Stimulated activated CD4-positive, alpha-beta T cell treated with anti-CD3 and anti-CD28 coated beads, Interleukin-2, amount 100 ng/mL, for 4 hours (primary cell): ENCODE data around the gene KIF17.
"Not testable (repeated sequence)": the region's sequence is repeated elsewhere in the genome, so short reads cannot be mapped to it uniquely, and the experiment has no call there.

Experiments used
- DNase-seq: peaks from one replicate; pipeline ENCODE4 v3.0.0-alpha.2; 2020; ENCODE audit warnings: low read depth

Gene KIF17

DNA sequence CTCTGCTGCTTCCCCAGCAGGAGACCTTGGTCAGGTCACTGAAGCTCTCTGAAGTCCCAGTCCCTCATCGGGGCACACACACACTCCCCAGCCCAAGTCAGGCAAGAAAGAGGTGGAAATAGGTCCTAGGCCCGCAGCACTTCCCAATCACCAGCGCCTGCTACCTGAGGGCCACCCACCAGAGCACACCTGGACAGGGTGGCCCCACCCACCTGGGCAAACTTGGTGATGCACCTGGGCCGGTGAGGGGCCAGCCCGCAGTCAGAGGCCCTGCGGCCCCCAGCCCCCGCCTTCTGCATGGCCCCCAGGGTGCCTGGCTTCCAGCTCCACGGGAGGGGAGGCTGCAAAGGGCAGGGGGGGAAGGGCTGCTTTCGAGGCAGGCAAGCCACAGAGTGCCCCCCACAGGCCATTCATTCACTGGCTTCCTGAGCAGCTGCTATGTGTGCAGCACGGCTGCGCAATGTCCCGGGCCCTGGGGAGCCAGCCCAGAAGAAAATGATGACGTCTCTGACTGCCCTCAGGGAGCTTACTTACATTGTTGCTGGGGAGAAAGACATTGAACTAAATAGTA is 10.0 kb upstream of the KIF17 start:
- DNase-seq: no peak

DNA sequence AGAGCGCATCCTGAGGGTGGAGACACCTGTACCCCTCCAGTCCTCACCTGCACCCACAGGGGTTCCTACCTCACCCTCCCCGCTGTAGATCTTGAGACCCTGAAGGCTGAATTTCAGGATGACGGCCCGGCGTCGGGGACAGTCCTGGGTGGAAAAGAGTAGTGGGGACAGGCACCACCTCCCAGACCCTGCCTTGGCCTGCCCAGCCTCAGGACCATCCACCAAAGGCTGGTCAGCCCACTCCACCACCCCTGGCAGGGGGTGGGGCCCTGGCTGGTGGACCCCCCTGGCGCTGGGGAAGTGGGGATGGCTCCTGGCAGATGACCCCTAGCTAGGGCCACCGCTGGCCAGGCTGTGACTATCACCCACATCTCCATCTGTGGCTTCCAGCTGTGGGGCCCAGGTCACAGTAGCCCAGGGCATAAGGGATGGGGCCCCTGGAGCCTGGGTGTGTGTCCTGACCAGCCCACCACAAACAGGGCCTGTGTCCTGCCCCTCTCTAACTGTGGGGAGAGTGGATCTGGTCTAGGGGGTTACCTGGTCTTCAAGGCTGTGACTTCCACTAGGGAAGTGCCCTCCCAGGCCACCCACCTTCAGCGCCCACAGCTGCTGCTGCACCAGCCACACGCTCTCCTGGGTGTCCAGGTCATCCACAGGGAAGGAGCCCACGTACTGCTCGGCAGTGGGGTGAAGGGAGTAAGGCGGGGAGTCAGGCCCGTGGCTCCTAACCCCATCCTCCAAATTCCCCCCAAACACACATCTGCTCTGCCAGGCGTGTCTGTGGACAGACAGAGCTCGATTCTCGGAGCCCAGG is 9.3 kb upstream of the KIF17 start:
- DNase-seq: no peak

DNA sequence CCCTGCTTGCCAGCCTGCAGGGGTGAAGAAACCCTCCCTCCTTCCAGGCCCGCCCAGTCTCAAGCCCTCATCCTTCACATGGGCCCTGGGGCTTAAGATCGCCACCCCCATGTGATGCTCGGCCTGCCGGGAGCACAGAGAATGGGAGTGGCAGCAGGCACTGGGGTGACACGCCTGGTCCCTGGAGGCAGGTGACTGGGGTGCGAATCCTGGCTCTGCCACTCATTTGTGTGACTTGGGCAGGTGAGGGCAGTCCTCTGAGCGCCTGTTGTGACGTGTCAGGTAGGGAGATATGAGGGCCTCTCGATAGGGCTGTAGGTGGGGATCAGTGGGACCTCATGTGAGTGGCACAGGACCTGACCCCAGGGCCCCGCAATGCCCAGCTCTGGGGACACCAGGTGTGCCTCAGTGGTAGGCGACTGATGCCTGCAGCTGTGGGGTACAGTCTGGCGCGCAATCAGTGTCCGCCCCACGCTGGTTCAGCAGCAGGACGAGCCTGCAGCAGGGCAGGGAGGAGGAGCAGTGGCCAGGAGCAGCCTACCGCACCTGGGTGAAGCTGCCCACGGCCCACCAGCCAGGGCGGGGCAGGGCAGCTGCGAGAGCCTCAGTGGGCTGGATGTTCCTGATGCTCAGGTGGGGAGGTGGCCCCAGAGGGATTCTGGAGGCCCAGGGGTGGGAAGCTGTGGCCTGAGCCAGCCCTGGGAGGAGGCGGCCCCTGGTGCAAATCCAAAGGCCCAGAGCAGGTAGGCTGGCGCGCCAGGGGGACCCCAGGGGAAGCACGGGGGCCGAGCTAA is 8.5 kb upstream of the KIF17 start:
- no peak for DNase-seq

DNA sequence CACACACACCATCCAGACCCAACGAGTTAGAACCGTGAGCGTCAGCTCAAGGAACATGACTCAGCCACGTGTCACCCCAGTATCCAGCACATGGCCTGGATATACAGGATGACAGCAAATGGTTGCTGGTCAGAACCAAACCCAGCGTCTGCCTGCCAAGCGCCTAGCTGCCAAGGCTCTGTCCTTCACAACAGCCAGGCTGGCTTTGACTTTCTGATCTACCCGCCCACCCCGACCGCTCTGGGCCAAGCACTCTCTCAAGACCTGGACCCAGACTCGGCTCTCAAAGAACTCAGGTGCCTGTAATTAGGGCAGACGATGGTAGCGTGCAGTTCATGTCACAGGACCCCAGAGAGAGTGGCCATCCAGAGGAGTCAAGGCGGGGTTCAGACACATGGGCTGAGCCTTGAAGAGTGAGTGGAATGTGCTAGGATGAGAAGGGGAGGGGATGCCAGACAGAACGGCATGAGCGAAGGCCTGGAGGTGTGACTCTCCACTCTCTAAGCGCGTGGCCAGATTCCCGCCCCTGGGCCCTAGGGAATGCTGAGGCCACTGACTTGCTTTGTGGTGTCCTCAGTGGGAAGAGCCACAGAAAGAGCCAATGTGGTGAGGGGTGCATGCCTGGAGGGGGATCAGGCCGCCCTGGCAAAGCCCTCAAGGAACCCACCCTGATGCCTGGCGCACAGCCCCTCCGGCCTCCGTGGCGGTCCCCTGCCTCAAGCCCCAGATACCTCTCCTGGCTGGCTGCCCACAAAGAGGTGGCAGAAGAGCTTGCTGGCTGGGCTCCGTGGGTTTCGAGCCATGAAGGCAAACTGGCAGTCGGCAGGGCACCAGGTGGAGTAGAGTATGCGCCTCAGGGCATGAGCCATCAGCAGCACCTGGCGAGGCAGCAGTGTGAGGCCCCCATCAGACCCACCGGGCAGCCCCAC is 7.6 kb upstream of the KIF17 start:
- no peak for DNase-seq

DNA sequence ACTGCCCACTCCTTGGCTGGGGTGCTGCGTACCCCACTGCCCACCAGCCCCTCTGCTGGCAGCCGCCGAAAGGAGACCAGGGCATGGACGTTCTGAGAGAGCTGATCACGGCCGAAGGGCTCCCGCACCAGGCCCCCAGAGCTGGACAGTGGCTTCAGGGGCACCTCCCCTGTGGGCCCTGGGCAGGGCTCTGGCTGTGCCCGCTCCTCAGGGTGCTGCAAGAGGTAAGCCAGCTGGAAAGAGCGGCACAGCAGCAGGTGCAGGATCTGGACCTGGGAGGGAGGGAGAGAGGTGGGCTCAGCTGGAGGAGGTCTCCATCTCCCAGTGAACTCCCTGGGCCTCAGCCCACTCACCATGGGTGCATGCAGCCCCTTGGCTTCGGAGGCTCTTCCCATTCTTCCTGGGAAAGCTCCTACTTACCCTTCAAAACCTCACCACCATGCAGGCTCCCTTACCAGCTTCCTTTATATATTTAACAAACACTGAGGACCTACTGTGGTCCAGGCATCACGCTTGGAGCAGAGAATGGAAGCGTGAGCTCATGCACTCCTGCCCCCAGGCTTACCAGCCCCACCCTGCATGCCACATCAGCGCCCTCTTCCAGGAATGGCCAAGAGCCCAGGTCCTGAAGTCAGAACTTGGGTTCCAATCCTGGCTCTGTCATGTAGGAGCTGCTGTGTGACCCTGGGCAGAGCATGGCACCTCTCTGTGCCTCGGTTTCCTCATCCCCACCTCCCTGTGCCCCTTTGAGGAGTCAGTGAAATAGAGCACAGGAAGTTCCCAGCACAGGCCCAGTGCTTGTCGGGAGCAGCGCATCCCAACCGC is 6.8 kb upstream of the KIF17 start:
- no peak for DNase-seq

DNA sequence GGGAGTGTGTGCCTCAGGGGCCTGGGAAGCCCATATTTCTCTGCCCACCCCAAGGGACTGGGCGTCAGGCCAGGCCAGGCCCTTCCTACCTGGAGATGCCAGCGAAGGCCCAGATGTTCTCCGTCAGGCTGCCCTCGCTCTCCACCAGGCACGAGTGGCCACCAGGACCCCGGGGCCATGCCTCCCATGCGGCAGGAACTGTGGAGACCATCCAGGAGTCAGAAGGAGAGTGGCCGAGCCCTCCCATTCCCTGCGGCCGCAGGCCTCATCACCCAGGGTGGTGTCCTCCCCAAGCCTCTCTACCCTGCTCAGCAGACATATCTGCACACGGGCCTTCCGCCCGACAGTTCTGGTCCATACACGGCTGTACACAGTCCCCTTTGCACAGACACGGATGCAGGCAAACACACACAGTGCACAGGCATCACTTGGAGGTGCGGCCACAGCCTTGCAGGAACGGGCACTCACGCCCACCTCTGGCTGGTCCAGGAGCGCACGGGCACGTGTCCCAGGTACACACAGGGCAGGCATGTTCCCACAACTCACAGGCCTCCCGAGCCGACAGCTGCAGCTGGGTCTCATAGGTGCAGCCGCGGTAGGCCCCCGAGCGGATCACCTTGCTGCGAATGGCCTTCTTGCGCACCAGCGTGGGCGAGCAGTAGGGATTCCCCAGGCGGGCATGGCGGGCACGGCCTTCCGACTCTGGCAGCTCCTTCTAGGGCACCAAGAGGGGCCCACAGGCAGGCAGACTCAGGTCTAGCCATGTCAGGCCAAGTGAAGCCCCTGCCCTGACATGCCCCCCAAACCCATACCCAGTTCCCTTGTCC is 5.9 kb upstream of the KIF17 start:
- no peak for DNase-seq

DNA sequence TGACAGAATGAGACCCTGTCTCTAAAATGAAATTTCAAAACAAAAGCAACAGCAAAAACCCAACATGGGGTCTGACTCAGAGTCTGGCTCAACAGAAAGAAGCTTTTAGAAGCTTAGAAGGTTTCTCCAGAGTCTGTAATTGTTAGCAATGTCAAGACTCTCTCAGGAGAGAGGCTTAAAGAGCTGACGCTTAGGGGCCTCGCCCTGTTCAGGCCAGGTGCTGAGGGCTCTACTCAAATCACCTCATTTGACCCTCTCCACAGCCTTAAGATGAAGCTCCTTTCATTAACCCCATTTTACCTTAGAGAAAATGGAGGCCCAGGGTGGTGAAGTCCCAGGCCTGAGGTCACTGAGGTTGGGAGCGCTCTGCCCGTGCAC is 5.3 kb upstream of the KIF17 start:
- no peak for DNase-seq

DNA sequence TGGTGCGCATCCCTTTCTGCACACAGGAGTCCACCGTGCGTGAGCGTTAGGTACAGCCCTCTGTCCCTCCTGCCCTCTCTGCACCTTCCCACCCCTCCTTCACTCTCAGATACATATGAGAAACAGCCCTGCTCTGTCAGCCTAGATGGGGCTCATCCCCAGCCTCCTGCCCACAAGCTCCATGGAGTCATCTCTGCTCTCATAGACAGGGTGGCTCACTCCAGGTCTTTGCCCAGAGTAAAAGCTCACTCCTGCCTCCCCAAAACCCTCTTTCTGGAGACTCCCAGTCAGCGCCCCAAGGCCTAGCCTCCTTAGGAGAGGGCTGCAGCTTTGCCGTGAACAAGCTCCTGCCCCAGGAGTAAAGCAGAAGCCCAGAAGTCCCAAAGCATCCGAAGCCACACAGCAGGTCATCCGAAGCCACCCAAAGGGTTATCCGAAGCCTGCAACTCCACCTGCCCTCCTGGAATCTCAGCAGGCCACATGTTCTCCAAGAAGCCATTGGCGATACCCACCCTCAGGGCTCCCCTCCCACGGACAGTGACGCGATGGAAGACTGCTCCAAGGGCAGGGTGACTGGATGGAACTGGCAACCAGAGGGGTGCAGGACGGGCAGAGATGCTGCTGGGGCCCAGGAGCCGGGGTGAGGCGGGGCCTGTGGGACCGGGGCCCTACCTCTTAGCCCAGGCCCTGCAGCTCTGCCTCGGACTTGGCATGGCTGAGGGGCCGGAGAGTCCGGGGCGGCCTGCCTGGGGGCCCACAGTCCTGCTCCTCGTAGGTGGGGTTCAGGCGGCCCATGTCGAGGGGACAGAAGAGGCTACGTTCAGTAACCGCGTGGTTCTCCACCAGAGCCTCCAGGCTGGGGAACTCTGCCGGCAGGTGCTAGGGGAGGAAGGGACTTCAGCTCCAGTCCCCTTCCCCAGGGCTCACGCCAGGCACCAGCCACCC is 3.6 kb upstream of the KIF17 start:
- DNase-seq: no peak

DNA sequence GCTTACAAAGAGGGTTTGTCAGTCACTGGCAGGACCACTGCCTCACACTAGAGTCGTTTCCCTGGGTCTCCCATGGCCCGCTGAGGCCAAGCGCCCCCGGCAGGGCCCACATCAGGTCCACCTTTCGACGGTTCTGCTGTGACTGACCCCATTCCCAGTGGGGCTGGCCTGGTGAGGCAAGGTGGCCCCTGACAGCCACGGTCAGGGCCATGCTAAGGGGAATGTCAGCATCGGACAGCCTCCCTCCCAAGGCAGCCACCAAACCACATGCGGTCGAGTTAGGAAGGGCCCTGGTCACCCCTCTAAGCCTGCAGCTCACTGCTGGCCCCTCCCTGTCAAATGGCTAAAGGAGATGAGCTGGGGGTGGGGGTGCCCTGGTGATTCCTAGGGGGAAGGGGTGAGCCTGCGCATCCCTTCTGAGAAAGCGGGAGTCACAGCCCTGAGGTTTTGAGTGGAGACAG is 2.9 kb upstream of the KIF17 start:
- no peak for DNase-seq

DNA sequence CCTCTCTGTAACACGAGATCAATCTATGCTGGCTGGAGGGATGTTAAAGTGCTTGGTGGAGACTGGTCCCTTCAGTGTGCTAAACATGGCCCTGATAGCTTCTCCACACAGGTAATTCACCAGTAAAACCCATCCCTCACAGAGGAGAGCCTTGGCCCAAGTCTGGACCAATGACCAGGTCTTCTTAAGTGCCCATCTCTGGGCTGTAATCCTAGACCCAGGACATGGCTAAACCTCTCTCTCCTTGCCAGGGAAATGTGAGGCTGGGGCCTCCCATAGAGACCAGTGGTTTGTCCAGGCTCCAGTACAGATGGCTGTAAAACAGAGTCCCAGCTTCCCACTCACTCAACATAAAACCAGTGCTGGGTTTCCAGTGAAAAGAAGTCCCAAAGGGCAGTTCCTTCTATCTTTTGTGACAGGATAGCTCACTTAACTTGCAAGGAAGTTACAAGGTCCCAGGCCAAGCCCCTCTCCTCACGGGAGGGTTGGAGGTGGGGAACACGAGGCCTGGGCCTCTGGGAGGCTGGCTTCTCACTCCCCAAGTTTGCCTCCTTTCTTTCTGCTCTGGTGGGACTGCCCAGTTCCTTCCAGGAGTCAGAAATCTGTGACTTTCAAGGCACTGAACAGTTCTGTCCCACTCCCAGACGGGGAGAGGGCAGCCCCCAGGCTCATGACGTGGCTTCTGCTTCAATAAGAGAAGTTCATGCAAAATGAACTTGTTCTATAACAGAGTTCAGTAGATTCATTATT is 2.2 kb upstream of the KIF17 start:
- no peak for DNase-seq

DNA sequence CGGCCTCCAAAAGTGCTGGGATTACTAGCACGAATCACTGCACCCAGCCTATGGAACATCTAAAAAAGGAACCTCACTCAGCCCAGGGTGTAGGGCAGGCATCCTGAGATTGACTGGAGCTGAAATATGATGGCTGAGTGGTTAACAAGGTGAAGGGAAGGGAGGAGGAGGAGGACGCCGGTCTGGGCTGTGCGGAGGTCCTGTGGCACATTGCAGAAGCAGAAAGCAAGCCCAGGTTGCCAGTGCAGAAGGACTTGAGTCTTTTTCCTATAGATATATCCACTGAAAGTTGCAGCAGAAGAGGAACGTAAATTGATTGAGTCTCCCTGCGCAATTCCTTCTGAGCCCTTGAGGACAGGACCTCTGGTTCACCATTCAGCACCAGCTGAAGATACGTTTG is 1.5 kb upstream of the KIF17 start:
- no peak for DNase-seq

DNA sequence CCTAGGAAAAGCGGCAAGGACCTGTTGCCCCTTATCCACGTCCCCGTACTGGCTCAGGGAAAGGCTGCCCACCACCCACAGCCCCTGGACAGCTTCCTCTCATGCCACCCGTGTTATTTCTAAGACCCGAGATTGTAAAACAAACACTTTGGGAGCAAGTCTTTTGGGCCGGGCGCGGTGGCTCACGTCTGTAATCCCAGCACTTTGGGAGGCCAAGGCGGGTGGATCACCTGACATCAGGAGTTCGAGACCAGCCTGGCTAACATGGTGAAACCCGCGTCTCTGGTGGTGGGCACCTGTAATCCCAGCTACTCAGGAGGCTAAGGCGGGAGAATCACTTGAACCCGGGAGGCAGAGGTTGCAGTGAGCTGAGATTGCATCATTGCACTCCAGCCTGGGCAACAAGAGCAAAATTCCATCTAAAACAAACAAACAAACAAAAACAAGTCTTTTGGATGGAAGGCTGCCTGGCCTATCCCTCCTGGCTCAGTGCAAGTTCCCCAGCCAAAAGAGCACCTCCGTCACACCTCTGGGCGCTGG is 606 bp upstream of the KIF17 start:
- DNase-seq: not testable (repeated sequence)

DNA sequence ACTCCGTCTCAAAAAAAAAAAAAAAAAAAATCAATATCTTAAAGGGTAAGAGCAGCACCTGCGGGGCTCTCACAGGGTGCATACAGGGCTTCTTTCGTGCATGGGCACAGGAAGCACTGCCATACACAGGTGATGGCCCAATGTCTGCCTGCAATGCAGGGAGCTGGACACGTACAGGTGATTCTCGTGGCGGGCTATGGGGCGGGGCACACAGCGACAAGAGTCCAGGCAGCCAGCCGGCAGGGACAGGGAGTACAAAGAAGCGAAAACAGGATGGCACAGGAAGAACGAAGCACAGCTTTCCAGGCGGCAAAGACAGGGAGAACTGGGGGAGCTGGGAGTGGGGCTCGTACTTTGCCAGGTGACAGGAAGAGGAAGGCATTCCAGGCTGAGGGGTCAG is 1.6 kb downstream of the KIF17 start:
- no peak for DNase-seq

DNA sequence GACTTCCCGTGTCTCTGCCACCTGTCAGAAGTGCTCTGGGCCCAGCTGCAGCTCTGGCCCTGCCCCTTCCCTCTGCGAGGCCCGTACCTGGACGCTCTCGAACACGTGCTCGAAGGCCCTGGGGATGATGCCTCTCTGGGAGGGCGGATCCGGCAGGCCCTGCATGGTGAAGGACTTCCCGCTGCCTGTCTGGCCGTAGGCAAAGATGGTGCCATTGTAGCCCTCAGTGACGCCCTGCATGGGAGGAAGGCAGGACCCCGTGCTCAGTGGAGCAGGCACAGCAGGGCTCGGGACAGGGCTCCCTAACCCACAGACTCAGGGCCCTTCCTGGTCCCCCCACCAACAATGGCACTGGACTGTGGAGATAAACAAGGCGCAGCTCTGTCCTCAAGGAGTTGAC is 2.4 kb downstream of the KIF17 start:
- DNase-seq: no peak

DNA sequence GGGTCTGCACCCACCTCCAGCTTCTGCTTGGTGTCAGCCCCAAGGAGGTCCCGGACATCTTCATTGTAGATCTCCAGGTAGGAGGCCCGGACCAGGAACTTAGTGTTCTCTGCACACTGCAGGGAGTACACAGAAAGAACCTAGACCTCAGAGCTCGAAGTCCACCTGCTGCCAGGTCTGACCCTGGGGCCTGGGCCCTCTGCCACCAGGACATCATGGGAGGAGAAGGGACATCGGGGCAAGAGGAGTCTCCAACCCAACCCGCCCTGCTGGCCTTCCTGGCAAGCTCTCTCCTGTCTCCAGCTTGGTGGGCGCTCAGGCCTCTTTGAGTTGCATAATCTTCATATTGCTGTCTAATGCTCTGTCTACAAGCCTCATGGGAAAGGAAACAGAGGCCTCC is 4.4 kb downstream of the KIF17 start:
- DNase-seq: no peak

DNA sequence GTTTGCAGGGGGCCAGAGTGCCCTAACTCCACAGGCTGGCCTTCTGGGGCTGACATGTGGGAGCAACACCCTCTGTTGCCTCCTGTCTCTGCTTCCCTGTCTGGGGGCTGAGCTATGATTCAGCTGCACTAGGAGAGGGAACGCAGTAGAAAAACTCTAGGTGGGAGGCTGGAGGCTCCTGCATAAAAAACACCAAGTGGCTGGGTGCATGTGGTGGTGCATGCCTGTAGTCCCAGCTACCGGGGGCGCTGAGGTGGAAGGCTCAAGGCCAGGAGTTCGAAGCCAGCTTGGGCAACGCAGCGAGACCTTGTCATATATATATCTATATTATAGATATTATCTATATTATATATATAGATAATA is 5.6 kb downstream of the KIF17 start:
- DNase-seq: no peak

DNA sequence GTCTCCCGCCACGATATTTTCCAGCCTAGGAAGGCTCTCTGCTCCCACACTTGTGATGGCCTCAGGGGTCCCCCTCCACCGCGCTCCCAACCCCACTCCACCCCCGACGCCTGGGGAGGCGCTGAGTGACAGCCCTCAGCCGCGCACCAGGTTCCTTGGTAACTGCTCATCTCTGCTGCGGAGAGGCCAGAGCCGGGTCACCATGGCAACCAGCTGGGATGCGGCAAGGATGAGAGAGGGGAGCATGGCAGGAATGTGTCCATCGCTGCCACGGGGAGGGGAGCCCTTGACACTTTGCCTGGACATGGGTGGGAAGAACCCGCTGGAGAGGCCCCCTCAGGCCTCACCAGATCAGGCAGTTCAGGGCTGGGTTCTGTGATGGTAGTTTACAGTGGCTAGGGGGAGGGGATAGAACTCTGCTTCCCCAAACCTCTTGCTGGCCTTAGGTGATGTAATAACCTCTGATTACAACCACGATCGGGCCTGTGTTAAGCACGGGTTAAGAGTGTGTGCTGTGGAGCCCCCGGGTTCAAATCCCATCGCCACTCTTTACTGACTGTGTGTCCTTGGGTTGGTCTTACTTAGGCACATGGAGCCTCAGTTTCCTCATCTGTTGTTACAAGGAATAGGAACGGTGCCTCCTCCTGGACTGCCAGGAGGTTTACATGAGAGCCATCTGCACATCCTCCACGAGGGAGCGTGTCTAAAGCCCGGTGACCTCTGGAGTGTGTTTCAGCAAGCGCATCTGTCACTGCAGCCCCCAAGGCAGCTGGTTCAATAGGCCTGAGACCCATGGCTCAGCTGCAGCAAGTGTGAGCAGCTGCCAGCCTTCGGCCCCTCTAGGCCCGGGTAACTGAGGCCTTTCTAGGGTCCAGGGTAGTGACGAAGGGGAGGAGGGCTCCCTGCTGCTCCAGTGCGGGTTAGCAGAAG is 6.3 kb downstream of the KIF17 start:
- DNase-seq: no peak
